Trophoblast cell (in vitro differentiated cells and primary cell): ENCODE measurements around the gene PHLPP1.

Experiments
- DNase-seq, 2 donors: peaks; one replicate each; pipeline ENCODE4 v3.0.0-alpha.2; 2016
- H2AFZ ChIP-seq: 2 replicates; pipeline ENCODE4 v1.6.1; 2013; ENCODE audit warnings: low read length, moderate library complexity, mild to moderate bottlenecking; ENCODE audit not compliant: insufficient read depth, poor library complexity
- H2AK5ac ChIP-seq: 2 replicates; pipeline ENCODE4 v1.6.1; 2013; ENCODE audit warnings: mild to moderate bottlenecking, low read length
- H2BK120ac ChIP-seq: 2 replicates; pipeline ENCODE4 v1.6.1; 2013; ENCODE audit warnings: low read length, mild to moderate bottlenecking, moderate library complexity; ENCODE audit not compliant: insufficient read depth, poor library complexity
- H2BK12ac ChIP-seq: 2 replicates; pipeline ENCODE4 v1.6.1; 2013; ENCODE audit warnings: mild to moderate bottlenecking, low read length, moderate library complexity
- H2BK5ac ChIP-seq: 2 replicates; pipeline ENCODE4 v1.6.1; 2013; ENCODE audit warnings: low read length, low read depth, moderate library complexity, mild to moderate bottlenecking; ENCODE audit not compliant: poor library complexity
- H3K14ac ChIP-seq: 2 replicates; pipeline ENCODE4 v1.6.1; 2013; ENCODE audit warnings: mild to moderate bottlenecking, low read length
- H3K18ac ChIP-seq: 2 replicates; pipeline ENCODE4 v1.6.1; 2013; ENCODE audit warnings: mild to moderate bottlenecking, low read length
- H3K23ac ChIP-seq: 2 replicates; pipeline ENCODE4 v1.6.1; 2013; ENCODE audit warnings: low read length
- H3K27ac ChIP-seq: 2 replicates; pipeline ENCODE4 v1.5.1; 2013; ENCODE audit warnings: low read depth, mild to moderate bottlenecking, inconsistent platforms, low read length, moderate library complexity
- H3K27me3 ChIP-seq: 2 replicates; pipeline ENCODE4 v1.6.1; 2013; ENCODE audit warnings: inconsistent platforms, mild to moderate bottlenecking, low read length, moderate library complexity; ENCODE audit not compliant: insufficient read depth
- H3K36me3 ChIP-seq, 2 experiments: 1 replicate in 1 of 2; 2 replicates in 1 of 2; pipeline ENCODE4 v1.6.1; 2013; ENCODE audit warnings: low read length in 2 of 2, mild to moderate bottlenecking in 2 of 2, moderate library complexity in 1 of 2; ENCODE audit not compliant: insufficient read depth in 2 of 2, control insufficient read depth in 1 of 2
- H3K4ac ChIP-seq: 2 replicates; pipeline ENCODE4 v1.6.1; 2013; ENCODE audit warnings: low read depth, mild to moderate bottlenecking, low read length, moderate library complexity
- H3K4me1 ChIP-seq, 2 experiments: 1 replicate in 1 of 2; 2 replicates in 1 of 2; pipeline ENCODE4 v1.6.1; 2013; ENCODE audit warnings: low read length in 2 of 2, mild to moderate bottlenecking in 2 of 2, moderate library complexity in 1 of 2; ENCODE audit not compliant: insufficient read depth in 2 of 2, control insufficient read depth in 1 of 2
- H3K4me2 ChIP-seq: 2 replicates; pipeline ENCODE4 v1.6.1; 2013; ENCODE audit warnings: inconsistent platforms, mild to moderate bottlenecking, low read length, moderate library complexity
- H3K4me3 ChIP-seq: 2 replicates; pipeline ENCODE4 v1.5.1; 2013; ENCODE audit warnings: mild to moderate bottlenecking, low read depth, low read length, inconsistent platforms
- H3K79me1 ChIP-seq: one replicate; pipeline ENCODE4 v1.6.1; 2013; ENCODE audit warnings: low read length
- H3K79me2 ChIP-seq: 2 replicates; pipeline ENCODE4 v1.6.1; 2013; ENCODE audit warnings: low read length, mild to moderate bottlenecking; ENCODE audit not compliant: control insufficient read depth, insufficient read depth, poor library complexity
- H3K9ac ChIP-seq: 2 replicates; pipeline ENCODE4 v1.6.1; 2013; ENCODE audit warnings: mild to moderate bottlenecking, low read length
- H3K9me3 ChIP-seq: 2 replicates; pipeline ENCODE4 v1.6.1; 2013; ENCODE audit warnings: low read depth, mild to moderate bottlenecking, control low read depth, inconsistent platforms, low read length; ENCODE audit not compliant: insufficient read depth
- H4K12ac ChIP-seq: 2 replicates; pipeline ENCODE4 v1.6.1; 2013; ENCODE audit warnings: low read depth, mild to moderate bottlenecking, low read length, moderate library complexity
- H4K8ac ChIP-seq: 2 replicates; pipeline ENCODE4 v1.6.1; 2013; ENCODE audit warnings: low read depth, mild to moderate bottlenecking, low read length, moderate library complexity
- H4K91ac ChIP-seq: one replicate; pipeline ENCODE4 v1.6.1; 2013; ENCODE audit warnings: low read depth, mild to moderate bottlenecking, low read length, moderate library complexity
- WGBS: extraction: QIAGEN DNeasy Blood & Tissue Kit; methylation state at CpG from one replicate; pipeline ENCODE4 v1.1.7; 2013; ENCODE audit warnings: missing lambda C conversion rate; ENCODE audit not compliant: insufficient read length, insufficient coverage; ENCODE audit errors: extremely low coverage; 5-methylcytosine and 5-hydroxymethylcytosine counted together

Gene PHLPP1

GRCh38 chr18:62799977-62800376 is 84.6 kb downstream of the PHLPP1 start:
- Histone ChIP-seq H3K4ac (no peak overlapping the region), H4K8ac (no peak overlapping the region), H3K36me3 (no peaks in the 10 kb centered on the region), H3K27me3 (no peaks in the 10 kb centered on the region), H2BK12ac (no peak overlapping the region), H3K9ac (no peak overlapping the region), H4K12ac (no peak overlapping the region), H2BK5ac (no peak overlapping the region), H2AFZ (no peak overlapping the region), H3K79me1 (peaks cover 2% of the 10 kb centered on the region), H2AK5ac (no peak overlapping the region), H2BK120ac (no peak overlapping the region), H3K4me1 (peaks cover 0 to 5% of the 10 kb centered on the region in 2 experiments), H4K91ac (no peak overlapping the region), H3K79me2 (no peaks in the 10 kb centered on the region), H3K23ac (no peak overlapping the region), H3K4me3 (no peak overlapping the region), H3K9me3 (no peaks in the 10 kb centered on the region), H3K4me2 (no peak overlapping the region), H3K14ac (no peak overlapping the region), H3K18ac (no peak overlapping the region), H3K27ac (no peak overlapping the region)
- WGBS = no CpG with 5 or more reads among the region's 6 CpGs
- no peak for DNase-seq

- H3K36me3 ChIP-seq = no peaks in the 10 kb centered on the region
- peaks cover 0 to 5% of the 10 kb centered on the region in 2 experiments for H3K4me1 ChIP-seq
- no peak for DNase-seq
- H2BK12ac ChIP-seq = no peak overlapping the region
- H3K18ac ChIP-seq = no peak overlapping the region
- H2AK5ac ChIP-seq = no peak overlapping the region
- no peak overlapping the region for H3K14ac ChIP-seq
- no peak overlapping the region for H3K4me3 ChIP-seq
- no peak overlapping the region for H4K12ac ChIP-seq
- H2AFZ ChIP-seq = no peak overlapping the region
- H3K4ac ChIP-seq = peak overlapping the region; percentile 69
- H3K4me2 ChIP-seq = no peak overlapping the region
- no peak overlapping the region for H3K23ac ChIP-seq
- H4K91ac ChIP-seq = no peak overlapping the region
- no peak overlapping the region for H3K27ac ChIP-seq
- H3K27me3 ChIP-seq = no peaks in the 10 kb centered on the region
- no peak overlapping the region for H2BK120ac ChIP-seq
- no peak overlapping the region for H2BK5ac ChIP-seq
- no peaks in the 10 kb centered on the region for H3K79me2 ChIP-seq
- no peak overlapping the region for H4K8ac ChIP-seq
- WGBS = no CpG with 5 or more reads among the region's 3 CpGs
- H3K79me1 ChIP-seq = peaks cover 2% of the 10 kb centered on the region
- no peak overlapping the region for H3K9ac ChIP-seq
- no peaks in the 10 kb centered on the region for H3K9me3 ChIP-seq
Observed at GRCh38 chr18:62802523-62802922, 87.2 kb downstream of the PHLPP1 start.

- Histone ChIP-seq H3K4me2 (no peak overlapping the region), H3K27me3 (no peaks in the 10 kb centered on the region), H4K12ac (no peak overlapping the region), H3K9me3 (no peaks in the 10 kb centered on the region), H2BK5ac (no peak overlapping the region), H3K36me3 (no peaks in the 10 kb centered on the region), H3K4ac (no peak overlapping the region), H2AFZ (no peak overlapping the region), H4K8ac (no peak overlapping the region), H2BK120ac (no peak overlapping the region), H3K79me2 (no peaks in the 10 kb centered on the region), H3K4me3 (no peak overlapping the region), H3K79me1 (no peaks in the 10 kb centered on the region), H3K4me1 (peaks cover 0 to 2% of the 10 kb centered on the region in 2 experiments), H2BK12ac (no peak overlapping the region), H4K91ac (no peak overlapping the region), H3K18ac (no peak overlapping the region), H3K14ac (no peak overlapping the region), H3K23ac (no peak overlapping the region), H3K9ac (no peak overlapping the region), H3K27ac (no peak overlapping the region), H2AK5ac (no peak overlapping the region)
- peak in 1 of 2 donors; percentile 28 for DNase-seq
- no CpG with 5 or more reads among the region's 2 CpGs for WGBS
Observed at GRCh38 chr18:62807396-62807795, 92.1 kb downstream of the PHLPP1 start.

- peak in 1 of 2 donors; percentile 14 for DNase-seq
- Histone ChIP-seq H3K4me3 (no peak overlapping the region), H2BK120ac (no peak overlapping the region), H3K79me2 (no peaks in the 10 kb centered on the region), H3K14ac (no peak overlapping the region), H3K23ac (no peak overlapping the region), H3K36me3 (no peaks in the 10 kb centered on the region), H4K12ac (no peak overlapping the region), H2BK5ac (no peak overlapping the region), H3K18ac (no peak overlapping the region), H3K4me2 (no peak overlapping the region), H3K4me1 (peaks cover 0 to 3% of the 10 kb centered on the region in 2 experiments), H3K27me3 (no peaks in the 10 kb centered on the region), H3K27ac (no peak overlapping the region), H2BK12ac (no peak overlapping the region), H3K79me1 (no peaks in the 10 kb centered on the region), H2AFZ (no peak overlapping the region), H2AK5ac (no peak overlapping the region), H4K8ac (no peak overlapping the region), H3K9me3 (no peaks in the 10 kb centered on the region), H3K4ac (no peak overlapping the region), H4K91ac (no peak overlapping the region), H3K9ac (no peak overlapping the region)
- no CpG with 5 or more reads among the region's 1 CpG for WGBS
Observed at GRCh38 chr18:62808123-62808522, 92.8 kb downstream of the PHLPP1 start.
